GM18511 (cell line): Measurements from ENCODE around the gene SCAI.
"Not testable (repeated sequence)": the region's sequence is repeated elsewhere in the genome, so short reads cannot be mapped to it uniquely, and the experiment has no call there.

Experiments used
- ATAC-seq: cut with Tn5 transposase; IDR thresholded peaks from one replicate; pipeline ENCODE4 v1.9.1; 2021; ENCODE audit warnings: mild to moderate bottlenecking, moderate library complexity; ENCODE audit not compliant: unreplicated experiment

The SCAI gene

GRCh38 chr9:125038166-125038565 lies 105.2 kb downstream of the SCAI start:
- no peak for ATAC-seq

- no peak for ATAC-seq
Observed at GRCh38 chr9:125028041-125028440, 115.3 kb downstream of the SCAI start.

GRCh38 chr9:125024917-125025316 lies 118.4 kb downstream of the SCAI start:
- ATAC-seq: no peak

GRCh38 chr9:125021069-125021468 lies 122.3 kb downstream of the SCAI start:
- ATAC-seq: no peak

GRCh38 chr9:125015655-125016054 lies 127.7 kb downstream of the SCAI start:
- not testable (repeated sequence) for ATAC-seq

GRCh38 chr9:125012013-125012412 lies 131.3 kb downstream of the SCAI start:
- not testable (repeated sequence) for ATAC-seq

- ATAC-seq: no peak
Observed at GRCh38 chr9:125008599-125008998, 134.7 kb downstream of the SCAI start.

GRCh38 chr9:125003332-125003731 lies 140.0 kb downstream of the SCAI start:
- ATAC-seq: no peak

- ATAC-seq: no peak
Observed at GRCh38 chr9:124983698-124984097, 159.6 kb downstream of the SCAI start.

GRCh38 chr9:124980431-124980830 lies 162.9 kb downstream of the SCAI start:
- ATAC-seq: no peak

GRCh38 chr9:124975131-124975530 lies 168.2 kb downstream of the SCAI start:
- ATAC-seq: no peak

- ATAC-seq: no peak
Observed at GRCh38 chr9:124973807-124974206, 169.5 kb downstream of the SCAI start.

- no peak for ATAC-seq
Observed at GRCh38 chr9:124972241-124972770, 171.0 kb downstream of the SCAI start.

GRCh38 chr9:124969401-124969800 lies 173.9 kb downstream of the SCAI start:
- no peak for ATAC-seq

GRCh38 chr9:124968238-124968637 lies 175.1 kb downstream of the SCAI start:
- ATAC-seq: no peak

GRCh38 chr9:124965775-124966568 lies 177.4 kb downstream of the SCAI start:
- not testable (repeated sequence) for ATAC-seq

GRCh38 chr9:124964604-124965003 lies 178.7 kb downstream of the SCAI start:
- ATAC-seq: no peak

GRCh38 chr9:124964056-124964455 lies 179.3 kb downstream of the SCAI start:
- ATAC-seq: no peak

- ATAC-seq: no peak
Observed at GRCh38 chr9:124960409-124960752, 182.9 kb downstream of the SCAI start.

- ATAC-seq: not testable (repeated sequence)
Observed at GRCh38 chr9:124959671-124960408, 183.5 kb downstream of the SCAI start.

- no peak for ATAC-seq
Observed at GRCh38 chr9:124954255-124954654, 189.1 kb downstream of the SCAI start.
